ENCODE measurements around the gene EPG5. TPM values are rescaled to one million over a fixed set of nuclear protein-coding genes. Genes with fewer than 3 reads are reported as not detected.

The EPG5 gene
- total RNA-seq, 1 donor from 2014 or later, result 36.6 TPM

DNA sequence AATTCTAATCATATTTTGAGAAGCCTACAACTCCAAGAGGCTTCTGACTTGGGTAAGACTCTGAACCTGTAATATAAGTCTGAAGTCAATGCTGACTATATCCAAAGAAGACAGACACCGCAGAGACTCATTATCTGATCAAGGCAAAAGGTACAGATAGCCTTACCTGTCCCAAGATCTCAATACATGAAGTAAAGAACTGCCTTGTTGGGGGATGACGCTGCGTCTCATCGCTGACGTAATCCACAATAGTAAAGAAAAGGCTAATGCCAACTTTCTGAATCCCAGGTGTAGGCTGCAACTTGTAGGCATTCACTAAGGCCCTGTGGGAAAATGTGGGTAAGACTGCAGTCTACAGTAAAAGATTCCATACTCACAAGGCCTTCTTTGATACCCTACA is 79.5 kb downstream of the EPG5 start:
- no peak for DNase-seq
- H3K36me3 Mint-ChIP-seq (ENCODE audit: unreplicated experiment), result peaks cover 4% of the 10 kb centered on the region
- no peak overlapping the region for H3K4me3 Mint-ChIP-seq (ENCODE audit: unreplicated experiment)
- H3K9me3 Mint-ChIP-seq (ENCODE audit: unreplicated experiment), result no peaks in the 10 kb centered on the region
- no peaks in the 10 kb centered on the region for H3K27me3 Mint-ChIP-seq (ENCODE audit: unreplicated experiment)
- H3K4me1 Mint-ChIP-seq (ENCODE audit: low read depth, unreplicated experiment), result peaks cover 3% of the 10 kb centered on the region
- no peak overlapping the region for H3K27ac Mint-ChIP-seq (ENCODE audit: unreplicated experiment)
- TF ChIP-seq, protein P1, sequence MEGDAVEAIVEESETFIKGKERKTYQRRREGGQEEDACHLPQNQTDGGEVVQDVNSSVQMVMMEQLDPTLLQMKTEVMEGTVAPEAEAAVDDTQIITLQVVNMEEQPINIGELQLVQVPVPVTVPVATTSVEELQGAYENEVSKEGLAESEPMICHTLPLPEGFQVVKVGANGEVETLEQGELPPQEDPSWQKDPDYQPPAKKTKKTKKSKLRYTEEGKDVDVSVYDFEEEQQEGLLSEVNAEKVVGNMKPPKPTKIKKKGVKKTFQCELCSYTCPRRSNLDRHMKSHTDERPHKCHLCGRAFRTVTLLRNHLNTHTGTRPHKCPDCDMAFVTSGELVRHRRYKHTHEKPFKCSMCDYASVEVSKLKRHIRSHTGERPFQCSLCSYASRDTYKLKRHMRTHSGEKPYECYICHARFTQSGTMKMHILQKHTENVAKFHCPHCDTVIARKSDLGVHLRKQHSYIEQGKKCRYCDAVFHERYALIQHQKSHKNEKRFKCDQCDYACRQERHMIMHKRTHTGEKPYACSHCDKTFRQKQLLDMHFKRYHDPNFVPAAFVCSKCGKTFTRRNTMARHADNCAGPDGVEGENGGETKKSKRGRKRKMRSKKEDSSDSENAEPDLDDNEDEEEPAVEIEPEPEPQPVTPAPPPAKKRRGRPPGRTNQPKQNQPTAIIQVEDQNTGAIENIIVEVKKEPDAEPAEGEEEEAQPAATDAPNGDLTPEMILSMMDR (IDR thresholded peaks at IDR 0.05; ENCODE audit: partially characterized antibody, unreplicated experiment), result no peak

DNA sequence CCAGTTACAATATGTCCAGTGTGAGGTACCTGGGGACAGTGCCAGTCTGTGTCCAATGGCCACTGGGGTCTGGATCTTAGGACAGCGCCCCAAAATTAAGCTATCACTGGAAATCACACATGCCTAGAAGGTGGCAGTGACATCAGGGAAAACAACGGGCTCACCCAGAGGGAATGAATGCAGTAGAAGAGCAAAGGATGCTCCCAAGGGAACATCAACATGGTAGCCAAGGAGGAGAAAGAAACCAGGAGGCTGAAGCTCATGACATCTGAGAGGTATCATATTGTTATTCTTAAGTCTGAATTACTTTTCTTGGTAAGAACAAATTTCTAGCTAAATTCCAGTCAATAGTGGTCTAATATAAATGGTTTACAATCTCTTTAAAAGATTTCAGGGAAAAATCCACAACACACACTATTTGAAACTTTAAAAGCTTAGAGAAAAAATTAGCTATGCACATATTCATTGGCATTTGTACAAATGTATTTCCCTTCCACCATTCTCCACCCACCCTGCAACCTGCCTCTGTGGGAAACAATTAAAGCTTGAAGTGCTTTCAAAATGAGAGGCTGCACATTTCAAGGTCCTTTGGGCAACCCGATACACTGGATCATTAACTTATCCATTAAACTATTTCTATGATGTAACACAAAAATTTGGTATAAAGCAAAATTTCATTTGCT is 86.1 kb downstream of the EPG5 start:
- Mint-ChIP-seq H3K9me3 (ENCODE audit: unreplicated experiment) (no peaks in the 10 kb centered on the region), H3K36me3 (ENCODE audit: unreplicated experiment) (peaks cover 3% of the 10 kb centered on the region), H3K27ac (ENCODE audit: unreplicated experiment) (no peak overlapping the region), H3K27me3 (ENCODE audit: unreplicated experiment) (peaks cover 2% of the 10 kb centered on the region), H3K4me1 (ENCODE audit: low read depth, unreplicated experiment) (peaks cover 13% of the 10 kb centered on the region), H3K4me3 (ENCODE audit: unreplicated experiment) (peak overlapping the region; percentile 20)
- DNase-seq, result no peak
- TF ChIP-seq, protein P1 (IDR thresholded peaks at IDR 0.05; ENCODE audit: partially characterized antibody, unreplicated experiment), result no peak

DNA sequence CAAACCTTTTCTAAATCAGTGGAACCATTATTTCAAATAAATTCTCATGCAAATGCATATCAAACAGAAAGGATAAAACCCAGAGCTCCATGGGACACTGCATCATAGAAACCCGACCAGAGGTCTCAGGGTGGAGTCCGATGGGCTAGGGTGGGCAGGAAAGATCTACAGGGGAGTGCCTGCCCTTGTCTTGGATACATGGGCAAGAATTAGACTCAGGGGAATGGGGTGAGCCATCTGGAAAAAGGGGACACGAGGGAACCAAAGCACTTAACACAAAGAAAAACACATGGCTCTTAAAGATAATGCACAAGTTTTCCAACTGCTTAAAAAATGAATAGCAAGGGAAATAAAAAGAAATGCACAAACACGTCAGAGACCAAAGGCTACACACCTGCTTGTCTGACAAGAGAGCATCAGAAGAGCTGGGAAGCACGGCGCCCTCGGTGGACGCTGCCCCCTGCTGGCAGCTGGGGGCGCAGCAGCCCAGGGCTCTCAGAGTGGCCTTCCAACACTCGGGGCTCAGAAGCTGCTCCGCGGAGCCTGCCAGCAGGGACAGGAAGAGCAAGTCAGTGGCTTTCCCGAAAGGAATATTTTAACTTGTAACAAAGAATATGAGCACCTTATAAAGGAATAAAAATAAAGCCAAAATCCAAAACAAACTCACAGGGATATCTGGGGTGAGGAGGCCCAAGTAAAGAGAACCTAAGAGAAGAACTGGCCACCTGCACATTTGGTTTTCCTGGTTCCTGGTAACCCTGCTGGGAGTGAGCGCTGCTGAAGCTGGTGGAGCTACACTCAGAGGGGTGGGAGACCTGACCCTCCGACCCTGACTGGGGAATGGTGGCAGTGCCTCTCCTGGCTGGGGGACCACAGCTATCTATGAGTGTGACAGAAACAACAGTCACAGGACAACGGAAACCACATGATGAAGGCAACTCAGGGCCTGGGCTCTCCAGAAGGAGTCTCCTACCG is 87.2 kb downstream of the EPG5 start:
- DNase-seq, result peak; percentile 85
- Mint-ChIP-seq H3K4me3 (ENCODE audit: unreplicated experiment) (no peak overlapping the region), H3K27ac (ENCODE audit: unreplicated experiment) (peak overlapping the region; percentile 69), H3K27me3 (ENCODE audit: unreplicated experiment) (peaks cover 2% of the 10 kb centered on the region), H3K36me3 (ENCODE audit: unreplicated experiment) (peaks cover 10% of the 10 kb centered on the region), H3K4me1 (ENCODE audit: low read depth, unreplicated experiment) (peaks cover 13% of the 10 kb centered on the region), H3K9me3 (ENCODE audit: unreplicated experiment) (peaks cover 1% of the 10 kb centered on the region)
- TF ChIP-seq, protein P1 (IDR thresholded peaks at IDR 0.05; ENCODE audit: partially characterized antibody, unreplicated experiment), result peak; percentile 98

DNA sequence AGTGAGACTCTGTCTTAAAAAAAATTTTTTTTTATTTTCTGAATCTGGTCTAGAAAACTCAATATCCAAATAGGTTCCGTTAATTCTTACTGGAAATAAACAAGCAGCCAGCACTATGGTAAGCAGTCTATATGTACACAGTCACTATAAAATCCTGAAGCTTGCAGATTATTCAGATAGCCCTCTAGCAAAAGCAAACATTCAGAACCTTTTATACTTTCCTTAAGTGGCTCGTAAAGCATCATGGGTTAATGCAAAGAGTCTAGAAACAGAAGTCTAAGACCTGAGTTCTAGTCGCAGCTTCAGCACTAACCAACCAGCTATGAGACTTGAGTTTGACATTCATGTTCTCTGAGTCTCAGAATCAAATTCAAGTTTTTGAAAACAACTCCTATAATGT is 89.7 kb downstream of the EPG5 start:
- Mint-ChIP-seq H3K4me1 (ENCODE audit: low read depth, unreplicated experiment) (peaks cover 13% of the 10 kb centered on the region), H3K27ac (ENCODE audit: unreplicated experiment) (no peak overlapping the region), H3K4me3 (ENCODE audit: unreplicated experiment) (no peak overlapping the region), H3K27me3 (ENCODE audit: unreplicated experiment) (peaks cover 2% of the 10 kb centered on the region), H3K36me3 (ENCODE audit: unreplicated experiment) (peaks cover 24% of the 10 kb centered on the region), H3K9me3 (ENCODE audit: unreplicated experiment) (peaks cover 1% of the 10 kb centered on the region)
- TF ChIP-seq, protein P1 (IDR thresholded peaks at IDR 0.05; ENCODE audit: partially characterized antibody, unreplicated experiment), result no peak
- DNase-seq, result no peak

Data from glutamatergic neuron (in vitro differentiated cells).